ENCODE data around the gene GJC2. TPM values are rescaled to one million over a fixed set of nuclear protein-coding genes. Genes with fewer than 3 reads are reported as not detected.
A peak's percentile ranks its signal among the peaks of the same experiment; 100 is the strongest.

Gene GJC2
- total RNA-seq, 1 donor from 2014 or later: 5.4 TPM

GRCh38 chr1:228139931-228140723 is 9.6 kb upstream of the GJC2 start, which contains the start of gene GUK1:
Gene GUK1, plus strand, starts transcription at chr1:228140279. Its CDS starts 24 bp downstream, at chr1:228140303.
- H3K9me3 ChIP-seq: no peaks in the 10 kb centered on the region
- H3K4me3 ChIP-seq: peak within 1 kb of the TSS; percentile 79 to 92
- H3K27ac ChIP-seq: peak within 1 kb of the TSS; percentile 90 to 96
- H3K27me3 ChIP-seq: no peaks in the 10 kb centered on the region
- peaks cover 18 to 34% of the 10 kb centered on the region in 2 donors for H3K4me1 ChIP-seq
- intact Hi-C loops (cut with DNase I): loop anchor here (1.0 to 2.0 kb wide), 5 partner anchors 9 to 347 kb away; partner anchors contain the start of genes ARF1, GJC2, MRPL55 and RNF187
- peak in 1 of 3 experiments; percentile 17 for TF ChIP-seq CTCF (IDR thresholded peaks at IDR 0.05)
- peaks cover 2 to 7% of the 10 kb centered on the region in 2 donors for H3K36me3 ChIP-seq
- DNase-seq (ENCODE audit: low spot score in 2 of 2): peak; percentile 100

- H3K4me1 ChIP-seq: peaks cover 18 to 34% of the 10 kb centered on the region in 2 donors
- H3K9me3 ChIP-seq: no peaks in the 10 kb centered on the region
- no peak for DNase-seq (ENCODE audit: low spot score in 2 of 2)
- no peaks in the 10 kb centered on the region for H3K27me3 ChIP-seq
- H3K4me3 ChIP-seq: peak overlapping the region; percentile 79 to 92
- H3K36me3 ChIP-seq: peaks cover 7 to 9% of the 10 kb centered on the region in 2 donors
- intact Hi-C loops (cut with DNase I): loop anchor here (1.0 to 2.0 kb wide), 5 partner anchors 9 to 346 kb away; partner anchors contain the start of genes ARF1, GJC2, MRPL55 and RNF187
- peak overlapping the region; percentile 90 to 96 for H3K27ac ChIP-seq
- TF ChIP-seq CTCF (IDR thresholded peaks at IDR 0.05): no peak
Observed at GRCh38 chr1:228140724-228141225, 9.0 kb upstream of the GJC2 start.

- Histone ChIP-seq H3K27me3 (no peaks in the 10 kb centered on the region), H3K9me3 (no peaks in the 10 kb centered on the region), H3K36me3 (peaks cover 8 to 16% of the 10 kb centered on the region in 2 donors), H3K4me1 (peaks cover 18 to 34% of the 10 kb centered on the region in 2 donors), H3K27ac (peak overlapping the region; percentile 90 to 96), H3K4me3 (peak overlapping the region; percentile 79 to 92)
- intact Hi-C loops (cut with DNase I): loop anchor here (2.0 kb wide), 1 partner anchor 345 kb away; the partner anchor contains the start of gene RNF187
- DNase-seq (ENCODE audit: low spot score in 2 of 2): peak in 1 of 2 donors; percentile 74
- no peak for TF ChIP-seq CTCF (IDR thresholded peaks at IDR 0.05)
Observed at GRCh38 chr1:228141226-228142044, 8.3 kb upstream of the GJC2 start.

- H3K27me3 ChIP-seq: no peaks in the 10 kb centered on the region
- H3K9me3 ChIP-seq: no peaks in the 10 kb centered on the region
- TF ChIP-seq CTCF (IDR thresholded peaks at IDR 0.05): no peak
- H3K4me3 ChIP-seq: peak overlapping the region; percentile 79 to 92
- peaks cover 18 to 34% of the 10 kb centered on the region in 2 donors for H3K4me1 ChIP-seq
- peak overlapping the region; percentile 90 to 96 for H3K27ac ChIP-seq
- peak in 1 of 2 donors; percentile 58 for DNase-seq (ENCODE audit: low spot score in 2 of 2)
- intact Hi-C loops (cut with DNase I): no loop called here
- H3K36me3 ChIP-seq: peaks cover 15 to 23% of the 10 kb centered on the region in 2 donors
Observed at GRCh38 chr1:228142155-228142691, 7.5 kb upstream of the GJC2 start.

- no peak overlapping the region for H3K27ac ChIP-seq
- no peaks in the 10 kb centered on the region for H3K27me3 ChIP-seq
- intact Hi-C loops (cut with DNase I): no loop called here
- no peak for DNase-seq (ENCODE audit: low spot score in 2 of 2)
- peaks cover 18 to 28% of the 10 kb centered on the region in 2 donors for H3K36me3 ChIP-seq
- peaks cover 18 to 34% of the 10 kb centered on the region in 2 donors for H3K4me1 ChIP-seq
- no peak for TF ChIP-seq CTCF (IDR thresholded peaks at IDR 0.05)
- H3K4me3 ChIP-seq: peak overlapping the region in 1 of 2 donors; percentile 79
- no peaks in the 10 kb centered on the region for H3K9me3 ChIP-seq
Observed at GRCh38 chr1:228142701-228143136, 7.0 kb upstream of the GJC2 start.
